HG02885 (cell line): Measurements from ENCODE around the gene RALGPS2.

ENCODE experiments used
- ATAC-seq: cut with Tn5 transposase; IDR thresholded peaks from one replicate; pipeline ENCODE4 v1.9.1; 2021; ENCODE audit warnings: mild to moderate bottlenecking; ENCODE audit not compliant: unreplicated experiment, poor library complexity

RALGPS2 gene

GRCh38 chr1:178724728-178725465 is at the start of gene RALGPS2:
RALGPS2 (plus strand) TSS chr1:178725244; CDS start chr1:178776765, 51,521 bp downstream.
- ATAC-seq: peak; percentile 74

- ATAC-seq: no peak
These were observed 45.8 kb upstream of the RALGPS2 start for GRCh38 chr1:178679237-178679636.

DNA sequence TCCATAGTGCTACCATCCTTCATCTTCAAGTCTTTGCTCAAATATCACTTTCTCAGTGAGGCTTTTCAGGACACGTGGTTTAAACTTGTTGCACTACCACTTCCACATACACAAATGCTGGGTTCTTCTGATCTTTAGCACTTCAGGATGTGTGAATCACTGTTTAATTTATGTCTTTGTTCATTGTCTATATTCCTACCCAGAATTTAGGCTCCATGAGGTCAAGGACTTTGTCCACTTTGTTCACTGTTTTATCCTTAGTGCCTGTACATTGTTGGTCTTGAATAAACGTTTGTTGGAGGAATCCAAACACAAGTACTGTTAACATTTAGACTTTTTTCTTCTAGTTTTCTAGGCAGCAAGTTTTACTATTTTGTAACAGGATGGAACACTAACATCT is 42.6 kb upstream of the RALGPS2 start:
- ATAC-seq: no peak

- ATAC-seq: no peak
These were observed 42.2 kb upstream of the RALGPS2 start for GRCh38 chr1:178682886-178683285.

GRCh38 chr1:178683291-178683690 is 41.8 kb upstream of the RALGPS2 start:
- ATAC-seq: no peak

GRCh38 chr1:178684111-178684510 is 40.9 kb upstream of the RALGPS2 start:
- ATAC-seq: no peak

- peak; percentile 91 for ATAC-seq
These were observed 40.5 kb upstream of the RALGPS2 start for GRCh38 chr1:178684542-178685000.

DNA sequence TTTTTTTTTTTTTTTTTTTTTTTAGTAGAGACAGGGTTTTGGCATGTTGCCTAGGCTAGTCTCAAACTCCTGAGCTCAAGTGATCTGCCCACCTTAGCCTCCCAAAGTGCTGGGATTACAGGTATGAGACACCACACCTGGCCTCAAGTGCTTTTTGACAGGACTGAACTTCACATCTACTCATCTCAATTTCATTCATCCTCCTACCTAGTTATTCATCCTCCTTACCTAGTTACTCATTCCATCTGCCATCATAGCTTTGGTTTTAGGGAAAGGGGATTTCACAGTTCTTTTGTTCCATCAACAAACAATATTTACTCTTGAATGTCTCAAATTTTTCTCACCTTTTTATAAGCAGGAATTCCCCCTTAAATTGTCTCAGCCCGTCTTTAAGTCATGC is 38.6 kb upstream of the RALGPS2 start:
- no peak for ATAC-seq

GRCh38 chr1:178688244-178688643 is 36.8 kb upstream of the RALGPS2 start:
- no peak for ATAC-seq

- ATAC-seq: no peak
These were observed 35.3 kb upstream of the RALGPS2 start for GRCh38 chr1:178689769-178690168.

GRCh38 chr1:178690496-178690895 is 34.5 kb upstream of the RALGPS2 start:
- no peak for ATAC-seq

DNA sequence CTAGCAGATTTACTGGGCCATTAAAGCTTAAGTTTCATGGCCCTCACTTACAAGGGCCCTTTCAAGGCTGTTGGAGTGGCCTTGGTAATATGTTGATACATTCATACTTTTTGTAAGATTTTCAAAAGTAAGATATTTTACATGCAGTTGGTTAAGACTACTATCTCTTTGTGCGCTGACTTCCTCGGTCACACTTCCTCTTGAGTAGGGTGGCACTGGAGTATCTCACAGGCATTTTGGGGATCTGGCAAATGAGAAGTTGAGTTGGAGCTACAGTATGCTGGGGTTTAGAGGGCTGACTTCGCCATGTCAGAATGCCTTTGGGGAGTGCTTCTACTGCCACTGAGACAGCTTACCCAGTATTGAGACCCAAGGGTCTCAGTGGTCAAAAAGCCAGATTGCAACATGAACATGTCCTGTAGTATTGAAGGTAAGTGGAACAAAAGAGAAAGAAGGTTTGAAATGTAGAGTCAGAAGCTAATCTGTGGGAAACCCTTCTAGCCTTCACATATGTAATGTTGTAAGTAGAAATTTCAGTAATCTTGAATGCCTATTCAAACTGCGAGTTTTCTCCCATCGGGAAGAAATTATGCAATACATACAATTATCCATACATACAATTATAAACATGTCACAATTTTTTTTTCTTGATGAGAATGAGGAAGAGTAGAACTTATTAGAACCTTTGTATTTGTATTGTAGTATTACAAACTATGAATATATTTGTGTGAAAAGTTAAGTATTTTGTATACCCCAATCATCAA is 32.3 kb upstream of the RALGPS2 start:
- no peak for ATAC-seq

- ATAC-seq: no peak
These were observed 31.7 kb upstream of the RALGPS2 start for GRCh38 chr1:178693366-178693765.

GRCh38 chr1:178694923-178695525 is 30.0 kb upstream of the RALGPS2 start:
- ATAC-seq: no peak

GRCh38 chr1:178702146-178702545 is 22.9 kb upstream of the RALGPS2 start:
- no peak for ATAC-seq

- no peak for ATAC-seq
These were observed 20.2 kb upstream of the RALGPS2 start for GRCh38 chr1:178704833-178705232.

GRCh38 chr1:178706432-178706831 is 18.6 kb upstream of the RALGPS2 start:
- ATAC-seq: no peak

DNA sequence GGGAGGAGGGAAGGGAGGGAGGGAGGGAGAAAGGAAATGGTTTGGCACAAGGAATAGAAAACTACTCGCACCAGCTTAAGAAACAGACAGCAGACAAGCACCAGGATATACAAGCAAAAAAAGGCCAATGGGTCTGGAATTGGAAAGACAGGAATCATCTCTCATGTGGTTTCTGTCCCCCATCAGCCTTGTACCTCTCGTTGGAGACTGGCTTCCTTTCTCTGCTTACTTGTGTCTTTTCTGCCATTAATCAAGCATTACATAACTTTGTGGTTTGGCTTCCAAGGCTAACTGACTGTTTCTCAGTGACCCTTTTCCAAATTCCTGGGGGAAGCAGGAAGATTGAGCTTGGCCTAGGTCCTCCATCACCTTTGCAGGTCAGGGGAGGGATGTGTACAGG is 11.8 kb upstream of the RALGPS2 start:
- ATAC-seq: no peak

- ATAC-seq: no peak
These were observed 10.6 kb upstream of the RALGPS2 start for GRCh38 chr1:178714453-178714852.

GRCh38 chr1:178716111-178716510 is 8.9 kb upstream of the RALGPS2 start:
- ATAC-seq: no peak

DNA sequence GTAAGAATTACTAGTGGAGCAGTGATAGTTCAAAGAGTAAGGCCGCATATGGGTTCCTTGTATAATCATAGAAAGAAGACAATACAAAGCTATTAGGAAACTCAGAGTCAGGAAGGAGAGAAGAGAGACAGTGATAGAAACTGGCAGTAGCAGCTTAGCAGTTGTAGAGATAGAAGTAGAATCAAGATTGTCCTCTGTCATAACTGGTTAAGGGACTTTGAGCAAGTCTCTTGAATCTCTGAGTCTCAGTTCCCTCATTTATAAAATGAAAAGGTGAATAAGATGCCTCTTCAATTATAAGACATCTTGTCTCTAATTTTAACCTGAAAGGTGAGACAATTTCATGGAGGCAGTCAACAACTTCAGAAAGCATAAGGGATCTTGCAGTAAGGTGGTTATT is 6.5 kb upstream of the RALGPS2 start:
- ATAC-seq: no peak
